NT2/D1 (cell line): ENCODE data around the gene POLR2C.

Experiments
- SUZ12 ChIP-seq: IDR thresholded peaks from 2 replicates; pipeline ENCODE4 v1.6.1; 2011; ENCODE audit not compliant: insufficient read length, insufficient read depth; ENCODE audit errors: extremely low read depth
- YY1 ChIP-seq: IDR thresholded peaks from 2 replicates; pipeline ENCODE4 v1.6.1; 2011; ENCODE audit not compliant: insufficient read length, insufficient read depth
- ZNF274 ChIP-seq: IDR thresholded peaks from 2 replicates; pipeline ENCODE4 v1.6.1; 2011; ENCODE audit warnings: mild to moderate bottlenecking, low read depth, low read length

DNA sequence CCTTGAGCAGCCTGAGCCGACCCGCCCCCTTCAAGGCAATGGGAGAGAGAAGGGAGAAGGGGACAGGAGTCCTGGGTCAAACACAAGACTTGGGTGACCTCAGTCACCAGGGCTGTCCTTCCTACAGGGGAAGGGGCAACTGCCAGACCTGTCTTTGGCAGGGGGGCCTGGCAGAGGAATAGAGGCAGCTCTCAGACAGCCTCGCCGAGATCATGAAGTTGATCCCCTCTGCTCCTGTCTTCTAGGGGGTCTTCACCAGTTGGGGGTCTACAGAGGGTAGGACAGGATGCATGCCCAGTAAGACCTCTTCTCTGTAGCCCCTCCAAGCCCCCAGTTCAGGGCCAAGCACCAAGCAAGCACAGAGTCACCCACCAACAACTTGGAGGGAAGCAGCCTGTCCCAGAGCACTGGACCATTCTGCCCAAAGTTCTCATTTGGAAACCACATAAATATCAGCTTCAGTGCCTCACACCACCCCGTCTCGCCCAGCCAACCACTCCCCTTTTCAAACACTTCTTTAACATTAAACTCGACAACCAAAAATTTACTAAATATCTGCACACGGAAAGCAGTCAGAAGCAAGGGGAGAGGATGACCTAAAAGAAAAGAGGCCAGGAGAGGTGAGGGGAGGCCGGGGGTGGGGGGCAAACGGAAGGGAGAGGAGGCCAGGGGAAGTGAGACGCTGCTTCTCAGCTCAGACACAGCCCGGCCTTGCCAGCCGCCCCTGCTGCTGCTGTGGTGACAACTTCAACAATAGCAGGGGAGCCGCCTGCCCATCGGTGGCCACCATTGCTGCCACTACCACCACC lies 16.1 kb downstream of the POLR2C start:
- no peak for TF ChIP-seq ZNF274
- TF ChIP-seq SUZ12, result no peak
- no peak for TF ChIP-seq YY1
